HG02981 (cell line): ENCODE results near the gene TBC1D32.
"Not testable (repeated sequence)": the region's sequence is repeated elsewhere in the genome, so short reads cannot be mapped to it uniquely, and the experiment has no call there.

Experiments used
- ATAC-seq: cut with Tn5 transposase; IDR thresholded peaks from one replicate; pipeline ENCODE4 v1.9.1; 2021; ENCODE audit warnings: mild to moderate bottlenecking, moderate library complexity; ENCODE audit not compliant: unreplicated experiment

The TBC1D32 gene

GRCh38 chr6:121223212-121223611 lies 111.1 kb downstream of the TBC1D32 start:
- no peak for ATAC-seq

- ATAC-seq = no peak
Observed at GRCh38 chr6:121222656-121223055, 111.6 kb downstream of the TBC1D32 start.

GRCh38 chr6:121216928-121217327 lies 117.4 kb downstream of the TBC1D32 start:
- ATAC-seq = no peak

- not testable (repeated sequence) for ATAC-seq
Observed at GRCh38 chr6:121213341-121213740, 120.9 kb downstream of the TBC1D32 start.

GRCh38 chr6:121210943-121211342 lies 123.3 kb downstream of the TBC1D32 start:
- no peak for ATAC-seq

- peak; percentile 92 for ATAC-seq
Observed at GRCh38 chr6:121205569-121205968, 128.7 kb downstream of the TBC1D32 start.

- ATAC-seq = no peak
Observed at GRCh38 chr6:121201105-121201504, 133.2 kb downstream of the TBC1D32 start.

GRCh38 chr6:121196042-121196441 lies 138.2 kb downstream of the TBC1D32 start:
- not testable (repeated sequence) for ATAC-seq

- ATAC-seq = no peak
Observed at GRCh38 chr6:121190122-121190521, 144.2 kb downstream of the TBC1D32 start.

GRCh38 chr6:121188356-121188755 lies 145.9 kb downstream of the TBC1D32 start:
- ATAC-seq = no peak

GRCh38 chr6:121187833-121188200 lies 146.5 kb downstream of the TBC1D32 start:
- ATAC-seq = no peak

- no peak for ATAC-seq
Observed at GRCh38 chr6:121187200-121187832, 147.0 kb downstream of the TBC1D32 start.

- ATAC-seq = no peak
Observed at GRCh38 chr6:121183742-121184141, 150.5 kb downstream of the TBC1D32 start.

- no peak for ATAC-seq
Observed at GRCh38 chr6:121175827-121176226, 158.5 kb downstream of the TBC1D32 start.

- ATAC-seq = not testable (repeated sequence)
Observed at GRCh38 chr6:121172451-121172850, 161.8 kb downstream of the TBC1D32 start.

- ATAC-seq = no peak
Observed at GRCh38 chr6:121171879-121172278, 162.4 kb downstream of the TBC1D32 start.

GRCh38 chr6:121161886-121162285 lies 172.4 kb downstream of the TBC1D32 start:
- ATAC-seq = no peak

GRCh38 chr6:121160276-121160675 lies 174.0 kb downstream of the TBC1D32 start:
- ATAC-seq = no peak

GRCh38 chr6:121158891-121159290 lies 175.4 kb downstream of the TBC1D32 start:
- no peak for ATAC-seq

- ATAC-seq = no peak
Observed at GRCh38 chr6:121158438-121158837, 175.8 kb downstream of the TBC1D32 start.

- no peak for ATAC-seq
Observed at GRCh38 chr6:121157906-121158305, 176.4 kb downstream of the TBC1D32 start.

GRCh38 chr6:121143476-121143875 lies 190.8 kb downstream of the TBC1D32 start:
- ATAC-seq = no peak

GRCh38 chr6:121142093-121142492 lies 192.2 kb downstream of the TBC1D32 start:
- ATAC-seq = no peak
